Stimulated activated CD4-positive, alpha-beta T cell treated with anti-CD3 and anti-CD28 coated beads, Interleukin-15, amount 100 ng/mL, for 24 hours (primary cell): ENCODE data around the gene ADD1.

Source experiments
- DNase-seq: peaks from one replicate; pipeline ENCODE4 v3.0.0-alpha.2; 2020

The ADD1 gene

GRCh38 chr4:2805712-2806389 is 37.8 kb upstream of the ADD1 start:
- no peak for DNase-seq

DNA sequence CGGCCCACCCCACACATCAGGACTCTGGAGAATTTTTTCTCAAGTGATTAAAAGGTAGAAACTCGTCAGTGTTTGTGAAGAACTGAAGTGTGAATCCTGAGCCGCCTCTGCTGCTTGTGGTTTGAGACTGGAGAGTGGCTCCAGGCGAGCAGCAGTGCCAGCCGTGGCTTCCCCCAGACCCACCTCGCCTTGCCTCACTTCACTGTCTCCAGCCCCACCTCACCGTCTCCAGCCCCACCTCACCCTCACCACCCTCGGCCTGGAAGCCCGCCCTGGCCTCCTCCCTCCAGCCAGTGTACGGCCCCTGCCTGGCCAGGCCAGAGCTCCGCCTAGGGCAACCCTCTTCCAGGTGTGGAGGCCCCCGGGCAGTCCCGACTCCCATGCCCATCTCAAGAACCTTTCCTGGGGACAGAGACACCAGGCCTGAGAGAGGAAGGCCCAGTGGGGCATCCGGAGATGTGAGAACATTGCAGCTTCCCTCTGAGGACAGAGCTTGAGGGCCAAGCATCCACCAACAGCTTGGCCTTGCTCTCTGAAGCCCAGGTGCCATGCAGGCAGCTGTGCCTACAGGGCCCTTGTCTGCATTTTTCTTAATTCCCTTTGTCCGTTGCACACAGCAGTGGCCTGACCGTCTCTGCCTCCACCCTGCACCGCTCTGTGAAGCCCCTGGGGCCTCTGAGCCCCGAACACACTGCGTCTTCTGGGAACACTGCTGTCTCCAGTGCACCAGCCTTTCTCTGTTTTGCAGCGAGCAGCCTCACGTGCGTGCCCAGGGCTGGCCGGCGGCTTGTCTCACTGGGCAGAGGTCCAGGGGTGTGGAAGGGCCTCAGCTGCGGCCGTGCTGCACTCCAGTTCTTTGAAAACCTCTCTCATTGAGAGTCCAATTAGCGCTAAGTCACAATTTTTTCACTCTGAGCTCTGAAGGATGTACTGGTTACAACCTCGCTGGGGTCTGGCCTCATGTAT is 37.0 kb upstream of the ADD1 start:
- DNase-seq = no peak

- DNase-seq = no peak
These were observed 36.1 kb upstream of the ADD1 start for GRCh38 chr4:2807571-2807970.

DNA sequence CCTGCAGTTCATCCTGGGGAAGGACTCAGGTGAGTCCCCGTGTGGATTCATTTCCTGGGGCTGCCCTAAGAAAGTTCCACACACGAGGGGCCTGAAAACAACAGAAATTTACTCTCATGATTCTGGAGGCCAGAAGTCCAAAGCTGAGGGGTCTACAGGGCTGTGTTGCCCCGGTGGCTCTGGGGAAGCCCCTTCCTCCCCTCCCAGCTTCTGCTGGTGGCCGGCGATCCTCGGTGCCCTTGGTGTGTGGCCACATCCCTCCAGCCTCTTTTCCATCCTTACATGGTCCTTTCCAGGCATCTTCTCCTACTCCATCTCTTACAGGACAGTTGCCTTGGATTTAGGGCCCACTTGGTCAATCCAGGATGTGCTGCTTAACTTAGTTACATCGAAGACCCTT is 35.6 kb upstream of the ADD1 start:
- DNase-seq = no peak

DNA sequence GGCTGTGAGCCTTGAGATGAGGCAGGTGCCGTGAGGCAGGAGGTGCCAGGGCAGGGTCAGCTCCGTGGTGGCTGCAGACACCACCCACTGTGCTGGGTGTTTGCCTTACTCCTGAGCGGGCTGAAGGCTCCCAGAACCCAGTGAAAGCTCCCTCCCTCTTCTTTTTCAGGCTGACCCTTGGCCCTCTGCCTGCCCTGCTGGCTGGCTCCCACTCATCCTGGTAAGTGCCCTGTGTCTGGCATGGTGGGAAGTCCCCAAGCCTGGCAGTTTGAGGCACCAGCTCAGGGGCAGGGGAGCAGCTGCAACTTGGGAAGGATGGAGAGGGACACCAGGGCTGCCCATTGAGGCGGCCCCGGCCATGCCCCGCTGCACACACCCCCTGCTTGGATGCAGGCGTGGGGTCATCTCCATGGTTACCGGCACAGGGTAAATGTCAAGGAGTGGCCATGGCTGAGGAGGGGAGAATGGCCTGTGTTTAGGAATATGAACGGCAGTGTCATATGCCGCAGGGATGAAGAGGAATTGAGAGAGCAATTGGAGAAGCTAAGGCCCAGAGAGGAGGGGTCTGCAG is 33.9 kb upstream of the ADD1 start:
- no peak for DNase-seq

GRCh38 chr4:2810388-2810787 is 33.3 kb upstream of the ADD1 start:
- no peak for DNase-seq

DNA sequence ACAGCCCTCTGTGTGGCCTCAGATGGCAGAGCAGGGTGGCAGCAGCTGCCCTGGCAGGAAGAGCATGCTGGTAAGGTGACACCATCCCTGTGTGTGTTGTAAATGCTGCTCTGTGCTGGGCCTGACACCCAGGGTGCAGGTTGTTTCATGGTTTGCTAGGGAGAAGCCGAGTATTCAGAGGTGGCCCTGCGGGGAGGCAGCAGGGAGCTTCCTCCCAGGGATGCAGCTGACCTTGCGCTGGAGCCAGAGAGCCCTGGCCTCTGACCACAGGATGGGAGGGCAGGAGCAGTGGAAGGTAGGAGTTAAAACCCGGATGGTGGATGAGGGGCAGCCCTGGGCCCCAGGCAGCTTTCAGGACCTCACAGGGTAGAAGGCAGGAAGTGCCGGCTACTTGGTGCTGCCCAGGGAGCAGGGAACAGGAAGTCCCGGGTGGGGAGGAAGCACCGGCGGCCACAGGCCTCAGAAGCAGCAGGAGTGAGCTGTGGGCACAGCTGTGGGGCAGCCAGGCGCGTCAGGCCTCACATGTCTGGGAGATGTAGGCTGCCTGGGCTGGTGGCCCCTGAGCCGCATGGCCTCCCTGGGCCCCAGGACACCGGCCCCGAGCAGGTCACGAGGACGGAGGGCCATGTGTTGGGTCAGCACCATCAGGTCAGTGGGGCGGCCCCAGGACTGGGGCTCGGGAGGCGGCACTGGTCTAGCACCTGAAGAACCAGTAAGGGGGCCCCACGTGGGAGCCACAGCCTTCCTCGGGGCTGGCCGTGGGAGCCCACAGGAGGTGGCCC is 31.6 kb upstream of the ADD1 start:
- peak; percentile 82 for DNase-seq

DNA sequence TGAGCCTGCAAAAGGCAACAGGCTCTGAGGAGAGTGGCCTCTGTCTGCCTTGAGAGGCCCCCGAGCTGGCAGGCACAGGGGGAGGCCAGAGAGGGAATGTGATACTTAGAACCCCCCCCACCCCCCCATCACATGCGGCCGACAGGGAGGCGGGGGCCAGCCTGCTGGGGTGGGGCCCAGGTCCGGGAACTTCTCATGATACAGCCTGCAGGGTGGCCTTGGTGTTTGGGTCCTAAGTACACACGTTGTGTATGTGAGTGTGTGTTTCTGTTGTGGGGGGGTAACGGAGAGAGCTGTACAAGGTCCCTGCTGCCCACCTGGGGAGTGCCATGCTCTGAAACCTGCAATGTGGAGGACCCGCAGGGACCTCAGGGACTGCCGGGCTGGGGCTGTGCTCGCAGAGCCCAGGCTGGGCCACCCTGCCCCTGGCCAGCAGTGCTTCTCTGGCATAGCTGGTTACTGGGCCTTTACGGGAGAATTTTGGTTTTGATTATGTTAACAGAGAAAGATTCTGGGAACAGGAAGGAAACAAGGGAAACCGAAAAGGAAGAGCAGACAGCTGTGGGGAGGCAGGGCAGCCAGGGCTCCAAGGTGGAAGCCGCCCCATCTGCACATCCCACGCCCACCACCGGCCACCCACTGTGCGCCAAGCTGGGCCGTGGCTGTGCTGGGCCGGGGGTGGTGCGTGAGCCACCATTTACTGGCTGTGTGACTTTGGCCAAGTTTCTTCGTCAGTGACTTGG is 30.9 kb upstream of the ADD1 start:
- peak; percentile 51 for DNase-seq

DNA sequence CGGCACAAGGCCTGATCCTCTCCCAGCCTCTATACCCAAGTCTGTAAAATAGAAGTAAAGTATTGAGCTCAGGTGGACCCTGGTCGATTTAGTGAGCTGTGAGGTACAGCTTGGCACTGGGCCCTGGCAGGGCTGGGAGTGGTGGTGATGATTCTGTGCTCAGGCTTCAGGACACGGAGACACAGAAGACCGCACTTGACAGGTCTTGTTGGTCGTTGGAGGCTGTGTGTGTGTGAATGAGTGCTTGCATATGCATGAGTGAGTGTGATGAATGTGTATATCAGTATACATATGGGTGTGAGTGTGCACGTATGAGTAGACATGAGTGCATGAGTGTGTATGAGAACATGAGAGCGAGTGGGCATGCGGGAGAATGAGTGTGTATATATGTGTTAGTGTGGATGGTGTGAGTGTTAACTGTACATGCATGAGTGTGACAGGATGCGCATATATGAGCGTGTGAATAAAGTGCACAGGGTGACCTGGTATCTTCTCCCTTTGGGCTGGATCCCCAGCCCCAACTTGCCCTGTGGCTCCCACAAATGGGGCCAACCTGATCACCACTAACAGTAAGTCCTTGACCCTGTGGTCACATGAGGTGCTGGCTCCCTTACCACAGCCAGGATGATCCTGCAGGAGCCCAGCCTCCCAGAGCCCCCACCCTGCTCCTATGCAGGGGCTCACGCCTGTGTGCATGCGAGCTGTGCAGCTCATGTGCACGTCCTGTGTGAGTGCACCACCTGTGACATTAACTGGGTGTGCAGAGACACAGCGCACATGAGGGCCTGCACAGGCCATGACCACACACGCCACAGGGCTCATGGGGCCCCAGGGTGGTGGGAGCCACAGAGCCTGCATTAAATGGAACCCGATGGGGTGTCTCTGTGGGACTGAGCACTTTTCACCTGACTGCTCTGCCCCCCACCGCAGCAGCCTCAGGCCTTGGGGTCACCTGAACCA is 29.9 kb upstream of the ADD1 start:
- DNase-seq = no peak

GRCh38 chr4:2814627-2815270 is 28.9 kb upstream of the ADD1 start:
- no peak for DNase-seq

DNA sequence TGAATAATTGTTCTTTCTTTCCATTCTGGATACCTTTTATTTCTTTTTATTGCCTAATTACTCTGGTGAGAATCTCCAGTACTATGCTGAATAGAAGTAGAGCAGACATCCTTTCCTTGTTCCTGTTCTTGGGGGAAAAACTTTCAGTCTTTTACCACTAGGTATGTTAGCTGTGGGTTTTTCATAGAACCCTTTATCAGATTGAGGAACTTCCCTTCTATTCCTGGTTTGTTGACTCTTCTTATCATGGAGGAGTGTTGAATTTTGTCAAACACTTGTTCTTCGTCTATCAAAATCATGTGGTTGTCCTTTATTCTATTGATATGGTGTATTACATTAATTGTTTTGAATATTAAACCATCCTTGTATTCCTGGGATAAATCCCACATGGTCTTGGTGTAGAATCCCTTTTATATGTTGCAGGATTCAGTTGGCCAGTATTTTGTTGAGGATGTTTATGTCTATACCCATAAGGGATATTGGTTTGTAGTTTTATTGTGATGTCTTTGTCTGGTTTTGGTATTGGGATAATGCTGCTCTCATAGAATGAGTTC is 27.2 kb upstream of the ADD1 start:
- no peak for DNase-seq

DNA sequence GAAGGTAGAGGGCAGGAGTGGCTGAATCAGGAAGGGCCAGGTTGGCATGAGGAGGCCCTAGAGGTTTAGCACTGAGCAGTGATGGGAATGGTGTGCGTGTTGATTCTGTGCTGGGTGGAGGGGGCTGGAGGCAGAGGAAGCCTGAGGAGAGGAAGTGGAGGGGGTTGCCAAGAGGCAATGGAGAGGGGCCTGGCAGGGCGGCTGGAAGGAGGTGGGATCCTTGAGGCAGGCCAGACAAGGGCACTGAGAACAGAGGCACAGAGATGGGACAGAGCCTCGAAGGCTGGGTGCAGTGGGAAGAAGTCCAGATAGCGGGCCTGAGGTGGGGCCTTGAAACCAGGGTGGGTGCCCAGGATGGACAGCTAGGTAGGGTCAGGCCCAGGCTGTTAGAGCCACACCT is 26.5 kb upstream of the ADD1 start:
- no peak for DNase-seq

DNA sequence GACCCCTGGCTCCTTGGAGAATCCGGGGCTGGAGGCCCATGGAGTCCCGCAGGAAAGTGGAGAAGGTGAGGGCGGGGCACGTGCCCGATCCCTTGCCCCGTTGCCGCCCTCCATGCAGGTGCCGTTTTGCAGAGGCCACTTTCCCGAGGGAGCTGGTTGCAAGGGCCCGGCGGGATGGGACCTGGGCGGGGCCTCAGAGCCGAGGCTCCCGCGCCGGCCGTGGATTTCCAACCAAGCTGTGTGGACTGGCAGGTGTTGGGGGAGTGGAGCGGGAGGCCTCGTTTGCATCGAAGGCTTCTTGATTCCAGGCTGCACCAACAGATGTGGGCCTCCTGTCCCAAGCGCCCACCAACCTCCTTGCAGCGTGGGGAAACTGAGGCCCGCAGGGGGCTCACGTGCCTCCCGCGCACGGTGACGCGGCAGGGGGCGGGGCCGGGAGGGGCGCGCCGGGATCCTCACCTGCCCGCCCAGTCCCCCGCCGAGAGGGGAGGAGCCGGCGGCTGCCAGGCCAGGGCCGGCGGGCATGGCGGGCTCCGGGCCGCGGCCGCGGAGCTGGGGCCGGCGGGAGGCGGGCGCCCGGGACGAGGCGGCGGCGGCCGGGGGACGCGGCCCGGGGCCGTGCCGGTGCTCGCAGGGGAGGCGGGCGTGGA is 25.8 kb upstream of the ADD1 start:
- DNase-seq = peak; percentile 56

DNA sequence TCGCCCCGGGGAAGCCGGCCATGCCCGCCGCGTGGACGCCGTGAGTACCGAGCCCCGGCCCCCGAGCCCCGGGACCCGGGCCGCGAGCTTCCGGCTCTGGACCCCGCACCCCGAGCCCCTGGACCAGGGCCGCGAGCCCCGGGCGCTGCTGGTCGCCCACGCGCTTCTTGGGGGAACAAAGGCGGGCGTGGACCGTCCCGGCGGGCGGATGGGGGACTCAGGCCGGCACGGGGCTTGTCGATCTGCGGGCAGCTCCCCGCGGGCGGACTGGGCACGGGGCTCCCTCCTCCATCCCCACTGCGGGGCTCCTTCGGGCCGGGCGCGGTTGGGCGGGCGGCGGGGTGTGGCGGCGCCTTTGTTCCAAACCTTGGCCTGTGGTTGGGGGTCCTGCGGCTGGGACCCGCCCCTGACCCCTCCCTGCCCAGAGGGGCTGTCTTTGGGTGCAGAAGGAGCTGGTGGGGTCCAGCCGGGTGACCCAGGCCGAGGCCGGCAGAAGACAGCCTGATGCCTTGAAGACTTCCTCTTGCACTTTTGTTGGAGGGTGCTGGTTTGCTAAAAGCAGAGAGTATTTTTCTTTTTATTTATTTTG is 25.2 kb upstream of the ADD1 start:
- peak; percentile 31 for DNase-seq

DNA sequence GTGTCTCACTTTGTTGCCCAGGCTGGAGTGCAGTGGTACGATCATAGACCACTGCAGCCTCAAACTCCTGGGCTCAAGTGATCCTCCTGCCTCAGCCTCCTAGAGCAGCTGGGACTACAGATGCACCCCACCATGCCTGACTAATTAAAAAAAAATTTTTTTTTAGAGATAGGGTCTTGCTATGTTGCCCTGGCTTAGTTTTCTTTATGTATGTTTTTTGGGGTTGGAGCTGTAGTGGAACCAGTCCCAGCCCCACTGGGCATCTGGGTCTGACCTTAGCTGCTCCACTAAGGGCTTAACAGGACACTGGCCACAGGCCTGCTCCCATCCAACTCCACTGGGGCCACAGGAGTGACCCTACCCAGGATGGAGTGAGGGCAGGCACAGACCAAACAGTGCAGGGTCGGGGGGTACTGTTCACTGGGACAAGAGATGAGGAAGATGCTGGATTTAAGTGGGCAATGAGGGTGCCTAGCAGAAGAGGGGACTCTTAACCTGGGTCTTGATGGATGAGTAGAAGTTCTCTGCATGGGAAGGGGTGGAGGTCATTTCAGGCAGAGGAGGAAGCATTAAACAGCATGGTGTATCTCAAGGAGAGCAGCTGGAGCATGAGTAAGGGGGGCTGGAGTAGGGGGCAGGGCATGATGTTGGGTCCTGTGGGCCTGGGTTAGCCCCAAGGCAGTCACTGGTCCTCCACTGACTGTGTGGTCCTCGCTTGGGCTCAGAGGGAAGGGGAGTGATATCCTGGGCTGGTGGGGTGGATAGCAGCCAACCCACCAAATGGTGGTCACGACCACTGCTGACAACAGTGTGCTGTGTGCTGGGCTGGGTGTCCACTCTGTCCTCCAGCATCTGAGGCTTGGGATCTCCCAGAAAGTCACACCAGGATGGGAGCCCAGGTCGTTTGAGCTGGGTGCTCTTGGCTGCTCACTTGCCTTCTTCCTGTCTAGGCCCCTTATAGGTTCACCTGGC is 24.1 kb upstream of the ADD1 start:
- DNase-seq = no peak

DNA sequence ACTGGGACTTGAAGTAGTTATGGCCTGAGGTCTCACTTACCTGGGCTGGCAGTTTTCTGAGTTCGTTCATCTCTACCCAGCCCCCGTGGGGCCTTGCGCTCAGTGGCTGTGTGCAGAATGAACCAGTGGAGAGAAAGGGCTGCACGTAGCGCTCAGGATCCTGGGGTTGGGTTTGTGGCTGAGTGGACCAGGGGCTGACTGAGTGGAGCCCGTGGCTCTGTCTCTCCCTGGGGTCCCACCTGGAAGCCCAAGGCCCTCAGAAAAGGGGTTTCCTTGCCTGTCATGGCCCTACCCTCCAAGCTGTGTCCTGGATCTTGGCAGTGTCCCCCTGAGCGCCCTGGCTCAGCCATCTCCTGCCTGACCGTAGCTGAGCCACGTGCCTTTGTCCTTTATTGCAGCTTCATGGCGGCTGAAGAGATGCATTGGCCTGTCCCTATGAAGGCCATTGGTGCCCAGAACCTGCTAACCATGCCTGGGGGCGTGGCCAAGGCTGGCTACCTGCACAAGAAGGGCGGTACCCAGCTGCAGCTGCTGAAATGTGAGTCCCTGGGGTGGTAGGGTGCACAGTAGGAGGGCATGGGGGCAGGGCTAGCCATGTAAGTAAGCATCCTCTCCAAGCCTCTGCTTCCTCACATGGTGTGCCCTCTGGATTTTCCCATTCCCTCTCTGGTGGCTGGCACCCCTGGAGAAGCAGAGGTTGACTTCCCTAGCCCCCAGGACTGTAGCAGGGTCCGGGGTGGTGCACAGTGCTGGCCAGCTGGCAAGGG is 23.2 kb upstream of the ADD1 start:
- no peak for DNase-seq
